GM18873 (cell line): ENCODE measurements around the gene STX18.

ENCODE experiments used
- ATAC-seq: cut with Tn5 transposase; IDR thresholded peaks from one replicate; pipeline ENCODE4 v1.9.1; 2021; ENCODE audit warnings: mild to moderate bottlenecking, moderate library complexity, moderate number of reproducible peaks; ENCODE audit not compliant: unreplicated experiment, low FRiP score

The STX18 gene

GRCh38 chr4:4408576-4409335 lies 133.1 kb downstream of the STX18 start:
- no peak for ATAC-seq

GRCh38 chr4:4408132-4408523 lies 133.7 kb downstream of the STX18 start:
- ATAC-seq, result no peak

- ATAC-seq, result no peak
Measured at GRCh38 chr4:4407299-4408131, 134.3 kb downstream of the STX18 start.

- no peak for ATAC-seq
Measured at GRCh38 chr4:4406455-4407298, 135.2 kb downstream of the STX18 start.

GRCh38 chr4:4405358-4405962 lies 136.4 kb downstream of the STX18 start:
- ATAC-seq, result no peak

GRCh38 chr4:4402966-4403365 lies 138.9 kb downstream of the STX18 start:
- no peak for ATAC-seq

- ATAC-seq, result no peak
Measured at GRCh38 chr4:4401036-4401435, 140.8 kb downstream of the STX18 start.

GRCh38 chr4:4398430-4398829 lies 143.4 kb downstream of the STX18 start:
- ATAC-seq, result no peak

GRCh38 chr4:4397441-4397819 lies 144.4 kb downstream of the STX18 start:
- no peak for ATAC-seq

GRCh38 chr4:4396628-4397440 lies 145.0 kb downstream of the STX18 start:
- ATAC-seq, result no peak

- peak; percentile 69 for ATAC-seq
Measured at GRCh38 chr4:4395849-4396627, 145.8 kb downstream of the STX18 start.

- no peak for ATAC-seq
Measured at GRCh38 chr4:4395371-4395770, 146.5 kb downstream of the STX18 start.

- ATAC-seq, result no peak
Measured at GRCh38 chr4:4394644-4395043, 147.2 kb downstream of the STX18 start.

- ATAC-seq, result no peak
Measured at GRCh38 chr4:4392501-4393183, 149.2 kb downstream of the STX18 start.

- no peak for ATAC-seq
Measured at GRCh38 chr4:4391866-4392265, 150.0 kb downstream of the STX18 start.

GRCh38 chr4:4390515-4391240 lies 151.2 kb downstream of the STX18 start:
- no peak for ATAC-seq

- ATAC-seq, result no peak
Measured at GRCh38 chr4:4390046-4390445, 151.8 kb downstream of the STX18 start.
